Measurements from ENCODE around the gene SMARCD3.

SMARCD3 gene

GRCh38 chr7:151243408-151244195 lies 4.9 kb downstream of the SMARCD3 start:
- no peak overlapping the region for H3K4me3 ChIP-seq (ENCODE audit: low read depth, low read length)
- no peak for TF ChIP-seq CTCF (IDR thresholded peaks at IDR 0.05; ENCODE audit: low read depth, low read length)

- TF ChIP-seq CTCF (IDR thresholded peaks at IDR 0.05; ENCODE audit: low read depth, low read length): no peak
- H3K4me3 ChIP-seq (ENCODE audit: low read depth, low read length): no peak overlapping the region
These were observed 5.5 kb downstream of the SMARCD3 start for GRCh38 chr7:151243045-151243349.

GRCh38 chr7:151242159-151243044 lies 6.1 kb downstream of the SMARCD3 start:
- no peak overlapping the region for H3K4me3 ChIP-seq (ENCODE audit: low read depth, low read length)
- no peak for TF ChIP-seq CTCF (IDR thresholded peaks at IDR 0.05; ENCODE audit: low read depth, low read length)

GRCh38 chr7:151241755-151242096 lies 6.8 kb downstream of the SMARCD3 start:
- no peak for TF ChIP-seq CTCF (IDR thresholded peaks at IDR 0.05; ENCODE audit: low read depth, low read length)
- no peak overlapping the region for H3K4me3 ChIP-seq (ENCODE audit: low read depth, low read length)

GRCh38 chr7:151240942-151241754 lies 7.3 kb downstream of the SMARCD3 start:
- no peak overlapping the region for H3K4me3 ChIP-seq (ENCODE audit: low read depth, low read length)
- no peak for TF ChIP-seq CTCF (IDR thresholded peaks at IDR 0.05; ENCODE audit: low read depth, low read length)

- no peak for TF ChIP-seq CTCF (IDR thresholded peaks at IDR 0.05; ENCODE audit: low read depth, low read length)
- no peak overlapping the region for H3K4me3 ChIP-seq (ENCODE audit: low read depth, low read length)
These were observed 8.0 kb downstream of the SMARCD3 start for GRCh38 chr7:151240536-151240935.
